Tibial nerve (tissue), 3 donors: ENCODE results near the gene LRRC74B.

Experiments used
- POLR2A ChIP-seq, 2 donors: fragments of 450-650 bp; IDR thresholded peaks; one replicate each; pipeline ENCODE4 v1.6.1; 2017; ENCODE audit warnings: antibody characterized with exemption in 2 of 2, mild to moderate bottlenecking in 2 of 2, moderate library complexity in 2 of 2
- TF ChIP-seq, protein P1 (sequence below), 5 experiments: fragments of 200-600 bp in 3 of 5; fragments of 450-650 bp in 2 of 5; sonication (generic) in 3 of 5; IDR thresholded peaks; one replicate each; pipeline ENCODE4 v1.5.1; 2016 to 2019; ENCODE audit warnings: antibody characterized with exemption in 5 of 5, mild to moderate bottlenecking in 3 of 5, moderate library complexity in 2 of 5

DNA sequence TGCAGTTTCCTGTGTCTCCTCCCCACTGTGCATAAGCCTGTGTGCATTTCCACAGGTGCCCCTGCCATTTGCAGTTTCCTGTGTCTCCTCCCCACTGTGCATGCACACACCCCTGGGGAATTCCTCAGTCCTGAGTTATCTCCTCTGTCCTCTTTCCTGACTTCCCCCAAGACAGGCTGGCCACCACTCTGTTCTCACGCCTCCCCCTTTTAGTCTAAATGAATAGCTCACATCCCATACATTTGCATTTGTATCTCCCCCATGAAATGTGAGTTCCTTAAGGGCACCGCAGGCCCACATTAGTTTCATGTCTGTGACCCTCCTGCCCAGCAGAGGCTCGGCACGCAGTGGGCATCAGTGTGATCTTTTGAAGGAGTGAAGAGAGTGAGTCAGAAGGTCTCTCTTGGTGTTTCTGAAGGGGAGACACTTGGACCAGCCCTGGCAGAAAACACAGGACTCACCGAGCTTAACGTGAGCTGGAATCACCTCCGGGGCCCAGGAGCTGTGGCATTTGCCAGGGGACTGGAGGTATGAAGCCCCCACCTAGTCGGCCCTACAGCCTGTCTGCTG lies 6.2 kb downstream of the LRRC74B start:
- TF ChIP-seq, protein P1, sequence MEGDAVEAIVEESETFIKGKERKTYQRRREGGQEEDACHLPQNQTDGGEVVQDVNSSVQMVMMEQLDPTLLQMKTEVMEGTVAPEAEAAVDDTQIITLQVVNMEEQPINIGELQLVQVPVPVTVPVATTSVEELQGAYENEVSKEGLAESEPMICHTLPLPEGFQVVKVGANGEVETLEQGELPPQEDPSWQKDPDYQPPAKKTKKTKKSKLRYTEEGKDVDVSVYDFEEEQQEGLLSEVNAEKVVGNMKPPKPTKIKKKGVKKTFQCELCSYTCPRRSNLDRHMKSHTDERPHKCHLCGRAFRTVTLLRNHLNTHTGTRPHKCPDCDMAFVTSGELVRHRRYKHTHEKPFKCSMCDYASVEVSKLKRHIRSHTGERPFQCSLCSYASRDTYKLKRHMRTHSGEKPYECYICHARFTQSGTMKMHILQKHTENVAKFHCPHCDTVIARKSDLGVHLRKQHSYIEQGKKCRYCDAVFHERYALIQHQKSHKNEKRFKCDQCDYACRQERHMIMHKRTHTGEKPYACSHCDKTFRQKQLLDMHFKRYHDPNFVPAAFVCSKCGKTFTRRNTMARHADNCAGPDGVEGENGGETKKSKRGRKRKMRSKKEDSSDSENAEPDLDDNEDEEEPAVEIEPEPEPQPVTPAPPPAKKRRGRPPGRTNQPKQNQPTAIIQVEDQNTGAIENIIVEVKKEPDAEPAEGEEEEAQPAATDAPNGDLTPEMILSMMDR (IDR thresholded peaks at IDR 0.05): no peak
- TF ChIP-seq POLR2A (IDR thresholded peaks at IDR 0.05): no peak
